ENCODE results near the gene MSH5.
"Not testable (repeated sequence)": the region's sequence is repeated elsewhere in the genome, so short reads cannot be mapped to it uniquely, and the experiment has no call there.

MSH5 gene

DNA sequence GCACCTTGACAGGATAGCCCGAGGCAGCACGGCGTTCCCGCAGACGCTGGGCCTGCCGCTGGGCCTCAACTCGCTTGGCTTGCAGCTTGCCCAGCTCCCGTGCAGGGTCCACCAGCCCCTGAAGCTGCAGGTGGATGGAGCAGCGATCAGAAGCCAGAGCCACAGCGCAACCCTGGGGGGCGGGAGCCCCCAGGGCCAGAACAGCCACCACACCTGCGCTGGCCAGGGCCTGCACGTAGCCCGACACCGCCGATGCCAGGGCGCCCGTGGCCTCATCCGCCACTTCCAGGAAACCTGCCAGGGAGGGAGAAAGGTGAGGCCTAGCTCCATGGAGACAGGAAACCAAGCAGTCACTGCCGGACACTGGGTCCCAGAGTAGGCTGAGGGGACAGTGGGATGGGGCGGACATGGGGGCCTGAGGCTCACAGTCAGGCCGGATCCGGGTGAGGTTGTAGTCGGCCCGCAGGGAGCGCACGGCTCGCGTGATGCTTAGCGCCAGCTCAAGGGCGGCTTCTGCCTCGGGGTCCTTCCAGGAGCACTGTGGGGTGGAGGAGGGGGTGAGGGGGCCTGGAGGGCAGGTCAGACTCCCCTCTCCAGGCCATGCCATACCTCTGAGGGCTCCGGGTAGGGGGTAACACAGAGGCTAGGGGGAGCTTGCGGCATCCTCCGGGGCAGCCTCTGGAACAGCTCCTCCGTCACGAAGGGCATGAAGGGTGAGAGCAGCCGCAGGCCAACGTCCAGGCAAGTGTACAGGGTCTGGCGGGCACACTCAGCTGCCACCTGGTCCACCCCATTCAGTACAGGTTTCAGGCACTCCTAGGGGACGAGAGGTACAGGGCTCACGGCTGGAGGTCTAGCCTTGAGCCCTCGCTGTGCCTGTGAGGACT lies 39.4 kb downstream of the MSH5 start:
- DNase-seq (ENCODE audit: low read depth), result no peak

DNA sequence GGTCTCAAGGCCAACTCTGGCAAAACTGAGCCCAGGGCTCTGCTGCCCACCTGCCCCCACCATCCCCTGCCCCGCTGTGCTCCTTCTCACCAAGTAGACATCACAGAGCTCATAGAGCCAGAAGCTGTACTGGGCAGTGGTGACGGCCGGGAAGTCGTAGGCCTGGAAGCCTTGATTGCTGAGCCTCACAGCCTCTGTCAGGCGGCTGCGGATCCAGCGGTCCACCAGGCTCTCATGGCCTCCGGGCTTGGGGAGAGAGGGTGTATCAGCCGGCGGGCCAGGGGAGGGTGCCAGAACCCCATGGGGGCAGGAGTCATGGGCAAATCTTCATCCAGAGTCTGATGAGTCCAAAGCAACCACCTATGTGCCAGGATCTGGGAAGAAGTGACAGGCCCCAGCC lies 40.1 kb downstream of the MSH5 start:
- DNase-seq (ENCODE audit: low read depth), result no peak

DNA sequence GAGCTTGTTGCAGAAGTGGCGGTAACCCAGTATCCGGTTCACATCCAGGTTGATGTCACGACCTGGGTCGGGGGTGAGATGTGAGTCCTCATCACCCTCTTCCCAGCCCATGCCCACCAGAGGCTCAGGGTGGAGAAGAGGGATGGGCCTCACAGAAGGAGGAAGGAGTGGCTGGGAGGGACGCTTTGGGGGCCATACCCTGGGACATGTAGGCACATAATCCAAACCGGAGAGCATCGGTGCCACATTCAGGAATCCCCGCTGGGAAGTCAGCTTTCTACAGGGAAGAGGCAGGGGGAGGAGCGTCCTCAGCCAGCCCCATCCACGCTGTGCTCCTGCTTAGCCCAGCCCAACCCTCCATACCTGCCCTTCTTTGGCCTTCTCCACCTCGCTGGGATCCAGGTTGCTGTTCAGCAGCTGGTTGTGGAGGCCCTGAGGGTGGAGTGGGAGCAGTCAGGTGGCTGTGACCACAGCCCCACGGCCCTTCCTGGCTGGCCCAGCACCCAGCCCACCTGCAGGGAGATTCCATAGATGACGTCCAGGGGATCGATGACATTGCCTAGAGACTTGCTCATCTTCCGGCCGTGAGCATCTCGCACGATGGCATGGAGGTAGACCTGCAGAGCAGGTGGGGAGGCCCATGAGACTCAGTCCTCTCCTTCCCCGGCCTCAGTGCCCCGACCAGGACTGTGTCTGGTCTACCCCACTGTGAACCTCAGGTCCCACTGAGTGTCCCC lies 40.9 kb downstream of the MSH5 start:
- DNase-seq (ENCODE audit: low read depth), result no peak

DNA sequence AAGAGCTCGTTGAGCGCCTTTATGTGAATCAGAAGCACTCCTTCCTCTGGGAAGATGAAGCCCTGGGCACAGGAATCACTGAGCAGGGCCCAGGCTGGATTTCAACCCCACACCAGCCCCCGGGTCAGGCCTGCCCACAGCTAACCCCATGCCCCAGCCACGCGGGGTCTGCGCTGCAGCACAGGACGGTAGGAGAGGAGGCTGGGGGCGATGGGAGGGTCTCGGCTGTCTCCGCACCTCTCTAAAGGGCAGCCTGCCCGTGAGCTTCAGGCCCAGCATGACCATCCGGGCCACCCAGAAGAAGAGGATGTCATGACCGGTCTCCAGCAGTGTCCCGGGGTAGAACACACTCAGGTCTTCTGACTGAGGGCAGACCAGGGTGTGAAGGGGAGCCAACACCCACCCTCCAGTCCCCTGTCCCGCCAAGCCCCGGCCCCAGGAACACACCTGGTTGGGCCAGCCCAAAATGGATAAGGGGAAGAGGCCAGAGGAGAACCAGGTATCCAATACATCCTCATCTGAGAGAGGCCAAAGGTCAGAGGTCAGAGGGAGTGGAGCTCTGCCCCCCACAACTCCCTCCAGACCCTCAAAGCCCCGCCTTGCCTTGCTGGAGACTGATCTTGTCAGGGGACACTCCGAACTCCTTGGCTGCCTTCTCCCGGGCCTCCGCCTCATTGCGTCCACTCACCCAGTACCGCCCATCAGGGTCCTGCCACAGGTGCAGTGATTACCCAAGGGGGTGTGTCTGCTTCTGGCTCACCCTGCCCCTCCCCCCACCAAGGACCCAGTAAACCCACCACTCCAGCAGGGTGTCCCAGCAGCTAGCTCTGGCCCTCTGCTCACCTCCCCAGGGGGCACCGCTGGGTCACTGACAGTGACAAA lies 41.7 kb downstream of the MSH5 start:
- DNase-seq (ENCODE audit: low read depth), result no peak

DNA sequence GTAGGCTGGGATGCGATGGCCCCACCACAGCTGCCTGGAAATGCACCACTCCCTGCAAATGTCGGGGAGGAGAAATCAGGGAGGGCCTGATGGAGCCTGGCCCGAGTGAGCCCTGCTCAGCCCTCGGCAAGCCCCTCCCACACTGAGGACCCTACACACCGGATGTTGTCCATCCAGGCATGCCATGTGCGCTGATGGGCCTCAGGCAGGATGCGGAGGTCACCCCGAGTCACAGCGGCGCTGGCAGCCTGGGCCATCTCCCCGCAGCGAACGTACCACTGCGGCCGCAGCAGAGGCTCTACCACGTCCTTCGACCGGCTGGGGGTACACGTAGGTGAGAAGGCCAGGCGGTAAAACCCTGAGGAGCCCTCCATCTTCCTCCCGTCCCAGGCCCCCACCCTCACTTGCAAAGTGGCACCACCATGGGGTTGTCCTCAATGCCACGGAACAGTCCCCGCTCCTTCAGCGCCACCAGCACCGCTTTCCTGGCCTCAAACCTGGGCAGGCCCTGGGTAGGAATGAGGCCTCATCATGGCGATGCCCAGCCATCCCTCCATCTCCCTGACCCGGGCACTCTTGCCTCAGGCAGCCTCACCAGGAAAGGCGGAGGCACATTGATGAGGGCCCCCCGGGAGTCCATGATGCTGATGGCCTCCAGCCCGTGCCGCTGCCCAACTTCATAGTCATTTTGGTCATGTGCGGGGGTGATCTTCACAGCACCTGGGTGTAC lies 42.5 kb downstream of the MSH5 start:
- DNase-seq (ENCODE audit: low read depth), result no peak

DNA sequence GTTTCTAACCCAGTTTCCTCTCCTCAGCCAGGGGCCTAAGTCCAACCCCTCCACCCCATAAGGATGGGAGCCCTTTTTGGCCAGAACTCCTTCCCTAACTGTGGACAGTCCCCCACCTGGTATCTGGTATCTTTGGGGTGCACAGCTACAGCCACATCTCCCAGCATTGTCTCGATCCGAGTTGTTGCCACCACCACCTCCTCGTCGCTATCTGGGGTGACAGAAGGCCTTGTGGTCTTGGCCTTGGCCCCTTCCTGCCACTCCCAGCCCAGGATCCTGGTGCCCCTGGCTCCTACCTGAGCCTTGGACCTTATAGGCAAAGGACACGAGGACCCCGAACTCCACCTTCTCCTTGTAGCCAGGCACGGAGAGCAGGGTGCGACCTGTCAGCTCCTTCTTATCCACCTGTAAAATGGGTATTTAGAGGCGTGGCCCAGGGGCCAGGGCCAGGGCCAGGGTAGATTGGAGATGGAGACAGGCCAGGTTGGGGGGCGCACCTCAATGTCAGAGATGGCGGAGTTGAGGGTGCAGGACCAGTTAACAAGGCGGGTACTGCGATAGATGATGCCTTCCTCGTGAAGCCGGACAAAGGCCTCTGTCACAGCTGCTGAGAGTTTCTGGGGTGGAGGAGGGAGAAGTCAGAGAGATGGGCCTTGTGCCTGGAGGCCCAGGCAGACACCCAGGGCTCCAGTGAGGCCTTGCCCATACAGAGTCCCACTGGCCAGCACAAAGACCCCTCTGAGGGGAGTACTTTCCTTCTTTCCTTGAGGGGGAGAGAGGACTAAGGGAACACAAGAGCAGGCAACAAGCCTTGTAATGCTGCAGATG lies 44.5 kb downstream of the MSH5 start:
- DNase-seq (ENCODE audit: low read depth), result no peak

DNA sequence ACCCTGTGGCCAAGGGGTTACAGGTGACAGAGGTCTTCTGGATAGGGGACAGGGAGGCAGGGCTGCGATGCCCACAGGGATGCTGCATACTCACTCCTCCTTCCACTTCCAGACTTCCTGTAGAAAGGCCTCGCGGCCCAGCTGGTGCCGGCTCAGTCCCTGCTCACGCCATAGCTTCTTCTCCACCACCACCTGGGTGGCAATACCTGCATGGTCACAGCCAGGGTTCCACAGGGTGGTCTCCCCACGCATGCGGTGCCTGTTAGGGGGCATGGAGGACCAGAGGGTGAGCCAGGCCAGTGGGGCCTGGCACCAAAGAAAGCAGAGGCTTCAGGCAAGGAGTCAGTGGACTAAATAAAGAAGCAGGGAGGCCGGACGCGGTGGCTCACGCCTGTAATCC lies 45.7 kb downstream of the MSH5 start:
- DNase-seq (ENCODE audit: low read depth), result no peak

DNA sequence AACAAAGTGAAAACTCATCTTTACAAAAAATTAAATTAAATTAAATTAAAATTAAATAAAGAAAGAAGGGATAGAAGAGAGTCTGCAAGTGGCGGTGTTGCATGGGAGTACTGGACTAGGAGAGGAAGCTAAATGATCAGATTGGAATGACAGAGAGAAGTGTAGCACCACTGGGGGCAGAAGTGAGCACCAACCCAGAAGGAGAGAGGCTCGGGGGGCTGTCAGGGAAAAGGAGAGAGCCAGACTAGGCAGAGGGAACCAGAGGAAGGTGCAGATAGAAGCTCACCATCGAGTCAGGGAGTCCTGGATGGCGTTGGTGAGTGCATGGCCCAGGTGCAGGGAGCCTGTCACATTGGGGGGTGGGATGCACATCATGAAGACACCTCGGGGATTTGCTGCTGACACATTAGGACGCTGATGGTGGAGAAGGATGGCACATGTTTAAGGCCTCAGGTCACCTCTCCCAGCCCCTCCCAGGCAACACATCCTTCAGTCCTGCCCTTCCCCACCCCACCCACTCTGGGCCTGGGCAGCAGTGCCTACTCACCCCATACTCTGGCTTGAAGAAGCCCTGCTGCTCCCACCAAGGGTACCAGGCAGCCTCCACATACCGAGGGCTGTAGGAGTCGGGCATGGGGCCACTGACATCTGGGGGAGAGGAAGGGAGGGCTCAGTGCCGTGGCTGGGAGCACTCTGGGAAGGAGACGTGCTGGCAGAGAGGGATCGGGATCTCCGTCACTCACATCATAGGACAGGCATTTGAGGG lies 51.7 kb downstream of the MSH5 start:
- DNase-seq (ENCODE audit: low read depth), result peak; percentile 44

DNA sequence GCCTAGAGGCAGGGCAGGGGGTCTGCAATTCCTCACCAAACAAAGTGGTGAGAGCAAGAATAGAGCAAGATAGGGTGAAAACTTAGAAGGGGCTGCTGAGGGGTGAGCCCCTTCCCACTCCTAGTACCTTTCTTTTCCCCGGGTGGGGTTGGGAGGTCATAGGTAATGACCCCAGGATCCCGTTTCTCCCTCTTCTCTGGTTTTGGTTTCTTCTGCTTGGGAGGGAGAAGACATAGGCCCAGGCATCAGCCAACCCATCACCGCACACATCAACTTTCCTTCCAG lies 52.2 kb downstream of the MSH5 start:
- no peak for DNase-seq (ENCODE audit: low read depth)

DNA sequence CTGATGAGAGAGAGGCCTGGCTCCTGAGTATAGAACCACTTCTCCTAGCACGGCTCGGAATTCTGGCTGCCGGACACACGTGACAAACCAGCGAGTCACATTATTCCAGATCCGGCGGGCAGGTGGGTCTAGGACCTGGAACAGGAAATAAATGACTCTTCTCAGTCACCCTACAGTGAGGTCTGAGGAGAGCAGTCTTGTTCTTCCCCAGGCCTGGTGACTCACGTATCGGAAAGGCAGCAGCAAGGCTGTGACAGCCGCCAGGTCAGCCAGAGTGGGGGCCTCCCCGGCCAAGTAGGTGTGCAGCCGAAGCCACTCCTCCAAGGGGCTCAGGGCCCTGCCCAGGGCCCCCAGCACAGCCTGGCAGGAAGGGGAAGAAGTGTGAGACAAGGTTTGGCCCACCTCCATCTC lies 53.0 kb downstream of the MSH5 start:
- DNase-seq (ENCODE audit: low read depth), result no peak

DNA sequence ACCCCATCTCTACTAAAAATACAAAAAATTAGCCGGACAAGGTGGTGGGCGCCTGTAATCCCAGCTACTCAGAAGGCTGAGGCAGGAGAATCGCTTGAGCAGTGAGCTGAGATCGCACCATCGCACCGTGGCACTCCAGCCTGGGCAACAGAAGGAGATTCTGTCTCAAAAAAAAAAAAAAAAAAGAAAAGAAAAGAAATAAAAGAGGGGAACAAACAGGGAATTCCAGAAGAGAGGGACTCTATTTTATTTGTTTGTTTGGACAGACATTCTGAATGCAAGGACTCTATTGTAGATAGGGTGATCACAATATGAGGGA lies 54.1 kb downstream of the MSH5 start:
- not testable (repeated sequence) for DNase-seq (ENCODE audit: low read depth)

DNA sequence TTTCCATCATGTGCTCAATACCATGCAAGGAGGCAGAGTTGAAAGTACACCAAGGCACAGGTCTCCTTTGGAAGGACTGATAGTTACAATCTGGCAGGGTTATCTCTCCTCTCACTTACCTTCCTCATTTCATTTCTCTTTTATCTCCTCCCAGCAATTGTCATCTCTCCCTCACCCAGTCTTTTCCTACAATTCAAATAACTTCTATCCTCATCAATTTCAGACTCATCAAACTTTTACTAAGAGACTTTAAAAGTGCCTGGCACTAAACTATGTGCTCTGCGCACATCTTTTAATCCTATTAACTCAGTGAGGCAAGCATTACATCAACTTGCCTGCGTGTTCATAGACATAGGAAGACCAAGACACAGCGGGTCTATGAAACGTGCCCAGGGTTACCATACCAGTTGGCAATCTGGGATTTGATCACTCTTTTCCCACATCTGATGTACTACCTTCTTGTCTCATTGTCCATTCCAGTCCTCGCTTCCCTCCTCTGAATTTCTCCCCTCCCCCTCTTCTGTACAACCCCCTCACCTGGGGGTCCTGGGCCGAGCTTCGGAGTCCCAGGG lies 54.6 kb downstream of the MSH5 start:
- peak; percentile 57 for DNase-seq (ENCODE audit: low read depth)

DNA sequence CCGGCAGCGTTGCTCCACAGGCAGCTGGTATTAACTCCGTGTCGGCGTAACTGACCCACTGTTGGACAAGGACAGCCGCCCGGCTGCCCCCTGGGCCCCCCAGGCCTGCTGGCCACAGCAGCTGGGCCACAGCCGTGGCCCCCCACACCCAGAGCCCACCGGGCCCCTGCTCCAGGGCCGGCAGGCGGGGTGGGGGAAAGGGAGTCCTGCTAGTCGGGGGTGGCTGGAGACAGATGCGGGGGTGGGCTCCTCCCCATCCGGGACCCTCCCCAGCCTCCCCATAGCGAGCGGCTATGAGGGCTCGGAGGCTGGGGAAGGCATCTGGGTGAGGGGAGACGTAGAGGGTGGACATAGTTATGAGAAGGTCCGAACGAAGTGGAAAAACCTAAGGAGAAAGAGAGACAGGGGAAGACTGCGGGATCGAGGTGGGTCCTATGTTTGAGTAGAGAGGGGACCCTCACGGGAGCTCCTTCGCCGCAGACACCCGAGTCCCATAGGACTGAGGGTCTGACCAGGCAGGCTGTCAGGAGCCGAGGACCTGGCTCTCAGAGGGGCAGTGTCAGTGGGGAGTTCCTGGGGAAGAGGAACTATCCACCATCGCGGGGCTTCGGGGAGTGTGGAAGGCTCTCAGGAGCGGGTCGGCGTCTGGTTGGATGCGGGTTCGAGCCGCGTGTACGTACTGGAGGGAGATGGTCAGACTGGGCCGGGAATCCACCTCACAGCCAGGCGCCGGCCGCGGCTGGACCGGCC lies 55.2 kb downstream of the MSH5 start:
- no peak for DNase-seq (ENCODE audit: low read depth)

DNA sequence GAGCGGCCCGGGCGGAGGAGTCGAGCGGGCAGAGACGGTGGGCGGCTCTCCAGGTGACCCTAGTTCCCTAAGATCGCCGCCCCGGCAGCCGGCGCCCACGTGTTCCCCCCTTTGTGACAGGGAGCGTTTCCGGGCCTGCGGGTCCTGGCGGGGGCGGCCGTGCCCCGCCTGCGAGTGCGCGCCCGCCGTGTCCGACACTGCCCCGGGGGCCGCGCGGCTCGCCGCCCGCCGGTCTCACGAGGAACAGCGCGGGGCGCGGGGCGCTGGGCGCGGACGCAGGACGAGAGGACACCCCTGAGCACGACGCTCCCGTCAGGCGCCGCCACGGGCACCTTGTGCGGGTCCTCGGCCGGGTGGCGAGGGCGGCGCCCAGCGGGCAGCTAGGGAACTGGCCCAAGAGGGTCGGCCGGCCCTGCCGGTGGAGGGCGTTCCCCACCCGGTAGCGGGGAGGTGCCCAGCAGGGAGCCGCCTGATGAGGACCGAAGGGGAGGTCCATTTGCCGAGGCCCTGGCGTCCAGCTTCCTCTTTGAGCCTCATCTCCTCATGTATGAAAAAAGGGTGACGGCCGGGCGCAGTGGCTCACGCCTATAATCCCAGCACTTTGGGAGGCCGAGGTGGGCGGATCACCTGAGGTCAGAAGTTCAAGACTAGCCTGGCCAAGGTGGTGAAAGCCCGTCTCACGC lies 56.0 kb downstream of the MSH5 start, which contains the start of gene VARS1:
Gene VARS1 (minus strand): TSS at position 137 of the 683 bp plus-strand sequence. CDS start 535 bp downstream, outside the sequence.
- peak; percentile 89 for DNase-seq (ENCODE audit: low read depth)

DNA sequence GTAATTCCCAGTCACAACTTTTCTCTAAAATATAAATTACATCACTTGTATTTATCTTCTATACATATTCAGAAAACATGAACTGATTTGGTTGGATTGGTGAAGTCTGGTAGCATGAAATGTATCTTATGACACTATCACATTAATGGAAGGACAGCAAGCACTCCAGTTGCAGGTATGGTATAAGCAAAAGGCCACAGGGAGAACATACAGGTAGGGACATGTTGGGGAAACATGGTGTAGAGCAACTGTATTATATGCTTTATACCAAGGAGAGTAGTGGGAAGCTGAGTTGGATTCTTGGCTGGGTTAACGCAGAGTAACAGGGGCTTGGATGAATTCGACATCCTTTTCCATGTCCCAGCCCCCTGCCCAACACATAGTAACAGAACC lies 57.2 kb downstream of the MSH5 start:
- DNase-seq (ENCODE audit: low read depth), result no peak

DNA sequence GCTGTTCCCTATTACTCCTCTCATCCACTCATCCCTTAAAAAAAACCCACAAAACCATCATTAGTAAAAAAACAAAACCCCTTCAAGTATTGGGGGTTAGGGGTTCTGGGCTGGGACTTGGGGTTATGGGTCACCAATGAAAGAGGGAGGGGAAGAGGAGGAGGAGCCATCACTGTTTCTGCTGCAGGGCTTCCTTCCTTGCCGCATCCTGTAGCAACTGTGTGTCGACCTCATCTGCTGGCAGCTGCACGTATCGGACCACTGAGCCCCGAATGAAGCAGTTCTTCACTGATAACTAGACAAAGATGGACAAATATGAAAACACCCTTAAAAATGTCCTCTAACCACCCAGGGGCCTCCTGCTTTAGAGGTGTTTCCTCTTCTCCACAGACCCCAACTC lies 57.8 kb downstream of the MSH5 start:
- DNase-seq (ENCODE audit: low read depth), result no peak

DNA sequence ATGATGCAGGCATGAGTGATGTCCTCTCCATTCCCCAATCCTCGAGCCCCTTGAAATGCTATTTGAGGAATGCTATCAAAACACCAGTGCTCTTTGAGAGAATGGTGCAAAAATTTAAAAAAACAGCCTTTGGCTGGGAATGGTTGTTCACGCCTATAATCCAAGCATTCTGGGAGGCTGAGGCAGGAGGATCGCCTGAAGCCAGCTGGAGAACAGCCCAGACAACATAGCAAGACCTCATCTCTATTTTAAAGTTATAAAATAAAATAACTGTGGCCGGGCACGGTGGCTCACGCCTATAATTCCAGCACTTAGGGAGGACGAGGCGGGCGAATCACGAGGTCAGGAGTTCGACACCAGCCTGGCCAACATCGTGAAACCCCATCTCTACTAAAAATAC lies 60.0 kb downstream of the MSH5 start:
- DNase-seq (ENCODE audit: low read depth), result no peak

DNA sequence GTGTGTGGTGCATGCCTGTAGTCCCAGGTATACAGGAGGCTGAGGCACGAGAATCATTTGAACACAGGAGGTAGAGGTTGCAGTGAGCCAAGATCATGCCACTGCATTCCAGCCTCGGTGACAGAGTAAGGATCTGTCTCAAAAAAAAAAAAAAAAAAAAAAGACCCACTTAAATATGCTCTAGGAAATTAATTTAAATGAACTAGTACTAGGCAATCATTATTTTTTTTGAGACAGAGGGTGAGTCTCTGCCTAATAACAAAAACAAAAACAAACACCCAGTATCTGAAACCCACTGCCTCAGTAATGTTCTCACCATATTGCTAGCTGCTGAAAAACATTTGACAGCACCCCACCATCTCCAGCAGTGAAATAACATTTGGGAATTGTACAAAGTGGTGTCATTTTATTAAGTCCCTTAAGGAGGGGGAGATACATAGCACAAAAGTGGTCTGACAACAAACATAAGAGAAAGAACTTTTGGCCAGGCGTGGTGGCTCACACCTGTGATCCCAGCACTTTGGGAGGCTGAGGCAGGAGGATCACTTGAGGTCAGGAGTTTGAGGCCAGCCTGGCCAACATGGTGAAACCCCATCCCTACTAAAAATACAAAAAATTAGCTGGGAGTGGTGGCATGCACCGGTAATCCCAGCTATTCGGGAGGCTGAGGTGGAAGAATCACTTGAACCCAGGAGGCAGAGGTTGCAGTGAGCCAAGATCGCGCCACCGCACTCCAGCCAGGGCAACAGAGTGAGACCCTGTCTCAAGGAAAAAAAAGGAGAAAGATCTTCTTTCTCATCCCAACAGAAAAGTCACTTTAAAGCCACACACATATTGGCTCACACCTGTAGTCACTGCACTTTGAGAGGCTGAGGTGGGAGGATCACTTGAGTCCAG lies 61.5 kb downstream of the MSH5 start:
- DNase-seq (ENCODE audit: low read depth), result not testable (repeated sequence)

All from fibroblast of gingiva (primary cell).